Activated CD8-positive, alpha-beta memory T cell treated with anti-CD3 and anti-CD28 coated beads, Interleukin-2, amount 50 U/mL, for 4 hours (primary cell): Measurements from ENCODE around the gene RANBP17.
"Not testable (repeated sequence)": the region's sequence is repeated elsewhere in the genome, so short reads cannot be mapped to it uniquely, and the experiment has no call there.

Source experiments
- DNase-seq: peaks from one replicate; pipeline ENCODE4 v3.0.0-alpha.2; 2020

The RANBP17 gene

DNA sequence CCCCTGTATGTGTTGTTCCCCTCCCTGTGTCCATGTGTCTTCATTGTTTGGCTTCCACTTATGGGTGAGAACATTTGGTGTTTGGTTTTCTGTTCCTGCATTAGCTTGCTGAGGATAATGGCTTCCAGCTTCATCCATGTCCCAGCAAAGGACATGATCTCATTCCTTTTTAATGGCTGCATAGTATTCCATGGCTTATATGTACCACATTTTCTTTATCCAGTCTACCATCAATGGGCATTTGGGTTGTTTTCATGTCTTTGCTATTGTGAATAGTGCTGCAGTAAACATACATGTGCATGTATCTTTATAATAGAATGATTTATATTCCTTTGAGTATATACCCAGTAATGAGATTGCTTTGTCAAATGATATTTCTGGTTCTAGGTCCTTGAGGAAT, 8.6 kb downstream of the RANBP17 start:
- not testable (repeated sequence) for DNase-seq

DNA sequence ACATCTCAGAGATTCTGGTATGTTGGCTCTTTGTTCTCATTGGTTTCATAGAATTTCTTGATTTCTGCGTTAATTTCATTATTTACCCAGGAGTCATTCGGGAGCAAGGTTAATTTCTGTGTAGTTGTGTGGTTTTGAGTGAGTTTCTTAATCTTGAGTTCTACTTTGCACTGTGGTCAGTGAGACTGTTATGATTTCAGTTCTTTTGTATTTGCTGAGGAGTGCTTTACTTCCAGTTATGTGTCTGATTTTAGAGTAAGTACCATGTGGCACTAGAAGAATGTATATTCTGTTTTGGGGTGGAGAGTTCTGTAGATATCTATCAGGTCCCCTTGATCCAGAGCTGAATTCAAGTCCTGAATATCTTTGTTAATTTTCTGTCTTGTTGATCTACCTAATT, 12.2 kb downstream of the RANBP17 start:
- no peak for DNase-seq

DNA sequence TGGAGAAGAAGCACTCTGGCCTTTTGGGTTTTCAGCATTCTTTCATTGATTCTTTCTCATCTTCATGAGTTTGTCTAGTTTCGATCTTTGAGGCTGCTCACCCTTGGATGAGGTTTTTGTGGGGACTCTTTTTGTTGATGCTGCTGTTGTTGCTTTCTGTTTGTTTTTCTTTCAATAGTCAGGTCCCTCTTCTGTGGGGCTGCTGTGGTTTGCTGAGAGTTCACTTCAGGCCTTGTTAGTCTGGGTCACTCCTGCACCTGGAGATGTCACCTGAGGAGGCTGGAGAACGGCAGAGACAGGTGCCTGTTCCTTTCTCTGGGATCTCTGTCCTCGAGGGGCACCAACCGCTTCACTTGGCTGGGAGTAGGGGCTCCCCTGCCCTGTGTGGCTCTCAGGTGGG, 14.0 kb downstream of the RANBP17 start:
- DNase-seq: no peak

DNA sequence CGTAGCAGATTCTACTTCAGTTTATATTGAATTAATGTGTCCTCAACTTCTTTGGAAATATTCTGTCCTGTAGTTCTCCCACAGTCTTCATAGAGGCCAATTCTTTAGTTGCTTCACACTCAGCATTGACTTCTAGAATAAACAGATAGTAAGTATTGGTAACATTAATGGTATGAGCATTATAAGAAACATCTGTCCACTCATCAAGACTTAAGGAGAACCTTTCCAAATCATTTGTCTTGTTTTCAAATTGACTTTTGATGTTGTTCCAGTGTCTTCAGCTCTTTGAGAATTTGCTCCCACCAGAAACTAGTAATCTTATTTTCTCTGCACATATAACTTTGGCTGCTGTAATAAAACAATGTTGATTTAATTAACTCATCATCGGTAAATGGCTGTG, 18.3 kb downstream of the RANBP17 start:
- no peak for DNase-seq

DNA sequence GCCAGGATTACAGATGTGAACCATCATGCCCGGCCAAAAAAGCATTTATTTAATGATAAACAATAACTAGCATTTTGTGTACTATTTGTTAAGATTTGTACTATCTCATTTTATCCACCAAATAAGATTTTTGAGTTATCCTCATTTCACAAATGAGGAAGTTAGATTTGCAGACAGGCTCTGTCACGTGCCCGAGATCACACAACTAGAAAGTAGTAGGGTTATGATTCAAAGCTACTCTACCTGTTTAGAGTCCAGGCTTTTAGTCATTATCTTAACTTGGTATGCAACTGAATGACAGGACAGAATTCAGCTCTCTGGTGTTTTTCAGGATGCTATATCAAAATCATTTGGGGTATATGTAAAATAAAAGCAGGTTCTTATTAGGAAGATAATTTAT, 20.5 kb downstream of the RANBP17 start:
- no peak for DNase-seq

DNA sequence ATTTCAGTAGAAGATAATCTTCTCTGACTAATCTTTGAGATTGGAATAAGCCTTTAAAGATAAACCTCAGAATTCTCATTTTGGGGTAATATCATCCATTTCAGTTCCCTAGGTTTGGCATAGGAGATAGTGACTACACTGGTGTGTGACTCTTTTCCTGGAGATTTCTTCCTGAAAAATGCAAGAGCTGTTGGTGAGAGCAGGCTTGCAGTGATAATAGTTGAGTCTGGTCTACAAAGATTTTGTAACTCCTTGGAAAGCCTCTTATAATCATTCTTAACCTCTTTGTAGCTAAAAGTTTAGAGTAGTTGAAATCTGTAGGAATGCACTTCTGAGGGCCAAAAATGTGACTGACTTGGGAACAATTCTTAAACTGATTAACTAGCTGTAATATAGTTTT, 23.4 kb downstream of the RANBP17 start:
- DNase-seq: no peak

DNA sequence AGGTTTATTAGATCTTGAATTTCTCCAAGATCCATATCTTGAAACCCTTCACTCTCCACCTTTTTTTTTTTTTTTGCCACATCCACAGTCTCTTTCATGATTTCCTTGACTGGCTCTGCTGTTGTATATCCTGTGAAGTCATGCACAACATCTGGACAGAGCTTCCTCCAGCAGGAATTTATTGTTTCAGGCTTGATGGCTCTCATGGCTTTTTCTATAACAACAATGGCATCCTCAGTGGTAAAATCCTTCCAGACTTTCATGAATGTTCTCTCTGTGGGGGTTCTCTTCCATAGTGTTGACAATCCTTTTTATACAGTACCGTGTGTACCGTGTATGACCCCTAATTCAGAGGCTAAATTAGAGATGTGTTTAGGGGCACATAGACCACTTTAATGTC, 24.0 kb downstream of the RANBP17 start:
- no peak for DNase-seq

DNA sequence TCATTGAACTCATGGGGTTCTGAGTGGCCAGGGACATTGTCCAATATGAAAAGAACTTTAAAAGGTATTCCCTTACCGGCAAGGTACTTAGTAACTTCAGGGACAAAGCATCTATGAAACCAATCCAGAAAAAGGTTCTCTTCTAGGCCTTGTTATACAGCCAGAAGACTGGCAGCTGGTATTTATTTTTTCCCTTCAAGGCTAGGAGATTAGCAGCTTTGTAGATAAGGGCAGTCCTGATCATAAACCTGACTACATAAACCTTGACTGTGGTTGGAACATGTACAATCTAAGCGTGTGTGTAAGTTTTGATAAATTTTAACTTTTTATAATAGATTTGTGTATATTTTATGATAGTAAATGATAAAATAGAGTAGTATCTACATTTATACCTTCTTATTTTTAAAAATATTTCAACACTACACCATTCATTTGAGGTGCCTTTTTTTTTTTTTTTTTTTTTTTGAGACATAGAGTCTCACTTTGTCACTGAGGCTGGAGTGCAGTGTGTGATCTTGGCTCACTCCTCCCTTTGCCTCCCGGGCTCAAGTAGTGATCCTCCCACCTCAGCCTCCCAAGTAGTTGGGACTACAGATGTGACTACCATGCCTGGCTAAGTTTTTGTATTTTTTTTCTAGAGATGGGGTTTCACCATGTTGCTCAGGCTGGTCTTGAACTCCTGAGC, 24.5 kb downstream of the RANBP17 start:
- no peak for DNase-seq

DNA sequence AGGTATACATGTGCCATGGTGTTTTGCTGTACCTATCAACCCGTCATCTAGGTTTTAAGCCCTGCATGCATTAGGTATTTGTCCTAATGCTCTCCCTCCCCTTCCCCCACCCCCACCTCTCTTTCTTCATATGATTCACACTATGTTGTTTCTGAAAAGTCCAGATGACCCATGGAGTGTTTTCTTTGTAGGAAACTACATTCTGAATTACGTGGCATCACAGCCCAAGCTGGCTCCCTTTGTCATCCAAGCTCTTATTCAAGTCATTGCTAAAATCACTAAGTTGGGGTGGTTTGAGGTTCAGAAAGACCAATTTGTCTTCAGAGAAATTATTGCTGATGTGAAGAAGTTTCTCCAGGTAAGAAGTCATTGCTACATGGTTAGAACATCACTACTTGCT, 30.4 kb downstream of the RANBP17 start:
- no peak for DNase-seq

DNA sequence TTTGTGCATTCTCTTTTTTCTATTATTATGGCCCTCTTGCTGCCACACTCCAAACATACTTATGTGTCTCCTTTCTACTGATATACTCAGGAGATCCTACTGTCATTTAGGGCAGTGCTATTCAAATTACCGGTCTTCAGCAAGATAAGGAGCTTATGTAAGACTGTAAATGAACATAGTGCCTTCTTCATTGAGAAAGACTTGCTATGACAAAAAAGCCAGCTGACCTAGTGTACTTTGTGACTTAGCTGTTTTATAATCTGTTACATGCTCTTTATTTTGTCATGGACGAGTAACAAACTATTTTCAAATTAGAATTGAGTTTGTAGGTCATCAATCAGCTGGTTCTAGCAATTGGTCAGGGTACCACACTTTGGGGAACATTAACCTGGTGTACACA, 32.8 kb downstream of the RANBP17 start:
- DNase-seq: no peak

DNA sequence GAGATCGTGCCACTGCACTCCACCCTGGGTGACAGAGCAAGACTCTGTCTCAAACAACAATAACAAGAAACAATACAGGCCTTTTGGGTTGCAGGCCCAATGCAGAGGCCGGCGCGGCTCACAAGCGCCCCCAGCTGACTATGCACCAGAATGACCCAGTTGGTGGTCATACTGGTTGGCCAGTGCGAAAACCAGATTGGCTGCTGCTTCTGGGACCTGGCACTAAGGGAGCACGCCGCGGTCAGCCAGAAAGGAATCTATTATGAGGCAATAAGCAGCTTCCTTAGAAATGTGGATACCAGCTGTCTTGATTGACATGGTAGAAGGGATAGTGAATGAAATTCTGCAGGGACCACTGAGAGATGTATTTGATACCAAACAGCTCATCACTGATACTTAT, 35.0 kb downstream of the RANBP17 start:
- DNase-seq: no peak

DNA sequence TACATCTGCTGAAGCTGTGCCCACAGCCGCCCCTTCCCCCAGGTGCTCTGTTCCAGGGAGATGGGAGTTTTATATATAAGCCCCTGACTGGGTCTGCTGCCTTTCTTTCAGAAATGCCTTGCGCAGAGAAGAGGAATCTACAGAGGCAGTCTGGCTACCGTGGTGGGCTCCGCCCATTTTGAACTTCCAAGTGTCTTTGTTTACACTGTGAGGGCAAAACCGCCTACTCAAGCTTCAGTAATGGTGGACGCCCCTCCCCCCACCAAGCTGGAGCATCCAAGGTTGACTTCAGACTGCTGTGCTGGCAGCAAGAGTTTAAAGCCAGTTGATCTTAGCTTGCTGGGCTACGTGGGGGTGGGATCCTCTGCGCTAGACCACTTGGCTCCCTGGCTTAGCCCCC, 41.3 kb downstream of the RANBP17 start:
- DNase-seq: no peak

DNA sequence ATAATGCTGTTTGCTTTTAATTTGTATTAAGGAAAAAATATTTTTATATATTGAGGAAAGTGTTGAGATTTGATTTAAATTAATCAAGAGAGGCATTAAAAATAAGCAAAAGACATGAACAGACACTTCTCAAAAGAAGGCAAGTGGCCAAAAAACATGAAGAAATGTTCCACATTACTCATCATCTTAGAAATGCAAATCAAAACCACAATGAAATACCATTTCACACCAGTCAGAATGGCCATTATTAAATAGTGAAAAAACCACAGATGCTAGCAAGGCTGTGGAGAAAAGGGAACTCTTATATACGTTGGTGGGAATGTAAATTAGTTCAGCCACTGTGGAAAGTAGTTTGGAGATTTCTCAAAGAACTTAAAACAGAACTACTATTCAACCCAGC, 45.9 kb downstream of the RANBP17 start:
- no peak for DNase-seq

DNA sequence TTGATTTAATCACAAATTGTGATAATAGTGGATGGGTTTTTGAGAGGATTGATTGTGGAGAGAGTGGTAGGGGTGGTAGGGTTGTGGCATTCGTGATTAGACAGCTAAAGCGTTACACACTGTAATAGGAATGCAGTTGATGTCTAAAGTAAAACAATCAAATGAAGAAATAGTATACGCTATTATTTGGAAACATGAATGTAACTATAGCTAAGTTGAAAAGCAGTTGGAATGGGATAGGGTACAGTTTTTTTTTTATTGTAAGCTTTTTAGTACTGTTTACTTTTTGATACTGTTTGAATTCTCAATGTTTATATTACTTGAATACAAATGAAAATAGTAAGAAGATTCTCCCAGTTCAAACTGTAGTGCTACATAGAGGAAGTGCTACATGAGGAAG, 51.8 kb downstream of the RANBP17 start:
- DNase-seq: no peak

DNA sequence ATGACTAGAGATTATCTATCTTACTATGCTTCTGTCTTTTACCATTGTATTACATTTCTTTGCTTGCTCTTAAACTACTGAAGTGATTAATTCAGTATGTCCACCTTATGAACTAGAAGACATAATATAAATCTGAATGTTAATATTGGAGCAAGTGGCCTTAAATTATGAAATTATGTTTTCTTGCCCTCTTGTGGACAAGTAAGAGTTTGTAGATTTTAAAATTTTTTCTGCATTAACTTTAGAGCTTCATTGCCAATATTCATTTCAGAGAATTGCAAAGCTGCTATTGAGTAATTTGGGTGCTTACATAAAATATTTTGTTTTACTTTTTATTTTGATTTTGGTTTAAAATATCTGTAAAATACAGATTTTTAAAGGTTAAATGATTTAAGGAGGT, 55.3 kb downstream of the RANBP17 start:
- DNase-seq: no peak

DNA sequence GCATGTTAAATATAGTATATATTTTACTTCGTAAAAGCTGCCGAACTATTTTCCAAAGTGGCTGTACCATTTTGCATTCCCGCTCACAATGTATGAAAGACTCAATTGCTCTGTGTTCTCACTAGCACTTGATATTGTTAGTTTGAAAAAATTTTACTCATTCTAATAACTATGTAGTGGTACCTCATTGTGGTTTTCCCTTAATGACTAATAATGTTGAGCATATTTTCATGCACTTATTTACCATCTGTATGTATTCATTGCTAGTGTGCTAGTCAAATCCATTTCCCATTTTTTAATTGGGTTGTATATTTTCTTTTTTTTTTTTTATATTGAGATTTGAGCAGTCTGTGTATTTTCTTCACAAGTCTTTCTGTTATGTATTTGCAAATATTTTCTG, 58.4 kb downstream of the RANBP17 start:
- no peak for DNase-seq

DNA sequence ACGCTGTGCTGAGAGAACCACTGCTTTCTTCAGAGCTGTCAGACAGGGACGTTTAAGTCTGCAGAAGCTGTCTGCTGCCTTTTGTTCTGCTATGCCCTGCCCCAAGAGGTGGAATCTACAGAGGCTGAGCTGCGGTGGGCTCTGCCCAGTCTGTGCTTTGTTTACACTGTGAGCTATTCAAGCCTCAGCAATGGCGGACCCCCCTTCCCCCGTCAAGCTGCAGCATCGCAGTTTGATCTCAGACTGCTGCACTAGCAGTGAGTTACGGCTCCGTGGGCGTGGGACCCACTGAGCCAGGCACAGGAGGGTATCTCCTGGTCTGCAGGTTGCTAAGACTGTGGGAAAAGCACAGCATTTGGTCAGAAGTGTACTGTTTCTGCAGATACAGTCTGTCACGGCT, 60.5 kb downstream of the RANBP17 start:
- DNase-seq: not testable (repeated sequence)

DNA sequence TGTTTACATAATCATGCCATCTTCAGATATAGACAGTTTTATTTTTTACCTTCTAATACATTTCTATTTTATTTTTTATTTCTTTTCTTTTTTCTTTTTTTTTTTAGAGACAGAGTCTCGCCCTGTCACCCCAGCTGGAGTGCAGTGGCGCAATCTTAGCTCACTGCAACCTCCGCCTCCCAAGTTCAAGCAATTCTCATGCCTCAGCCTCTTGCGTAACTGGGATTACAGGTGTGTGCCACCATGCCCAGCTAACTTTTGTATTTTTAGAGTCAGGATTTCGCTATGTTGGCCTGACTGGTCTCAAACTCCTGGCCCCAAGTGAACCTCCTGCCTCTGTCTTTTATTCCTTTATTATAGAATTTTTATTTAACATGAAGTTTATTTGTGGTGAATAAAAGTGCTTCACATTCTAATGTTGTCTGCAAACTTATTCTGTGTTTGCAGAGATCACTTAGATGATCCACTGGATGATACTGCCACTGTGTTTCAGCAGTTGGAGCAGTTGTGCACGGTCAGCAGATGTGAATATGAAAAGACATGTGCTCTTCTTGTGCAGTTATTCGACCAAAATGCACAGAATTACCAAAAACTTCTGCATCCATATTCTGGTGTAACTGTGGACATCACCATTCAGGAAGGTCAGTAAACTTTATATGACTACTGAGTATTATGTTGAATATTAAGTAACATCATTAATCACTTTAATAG, 62.2 kb downstream of the RANBP17 start:
- no peak for DNase-seq

DNA sequence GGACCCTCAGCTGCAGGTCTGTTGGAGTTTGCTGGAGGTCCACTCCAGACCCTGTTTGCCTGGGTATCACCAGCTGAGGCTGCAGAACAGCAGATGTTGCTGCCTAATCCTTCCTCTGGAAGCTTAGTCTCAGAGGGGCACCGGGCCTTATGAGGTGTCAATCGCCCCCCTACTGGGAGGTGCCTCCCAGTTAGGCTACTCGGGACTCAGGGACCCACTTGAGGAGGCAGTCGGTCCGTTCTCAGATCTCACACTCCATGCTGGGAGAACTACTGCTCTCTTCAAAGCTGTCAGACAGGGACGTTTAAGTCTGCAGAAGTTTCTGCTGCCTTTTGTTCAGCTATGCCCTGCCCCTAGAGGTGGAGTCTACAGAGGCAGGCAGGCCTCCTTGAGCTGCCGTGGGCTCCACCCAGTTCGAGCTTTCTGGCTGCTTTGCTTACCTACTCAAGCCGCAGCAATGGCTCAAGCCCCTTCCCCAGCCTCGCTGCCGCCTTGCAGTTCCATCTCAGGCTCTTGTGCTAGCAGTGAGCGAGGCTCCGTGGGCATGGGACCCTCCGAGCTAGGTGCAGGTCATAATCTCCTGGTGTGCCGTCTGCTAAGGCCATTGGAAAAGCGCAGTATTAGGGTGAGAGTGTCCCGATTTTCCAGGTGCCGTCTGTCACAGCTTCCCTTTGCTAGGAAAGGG, 73.9 kb downstream of the RANBP17 start:
- not testable (repeated sequence) for DNase-seq

DNA sequence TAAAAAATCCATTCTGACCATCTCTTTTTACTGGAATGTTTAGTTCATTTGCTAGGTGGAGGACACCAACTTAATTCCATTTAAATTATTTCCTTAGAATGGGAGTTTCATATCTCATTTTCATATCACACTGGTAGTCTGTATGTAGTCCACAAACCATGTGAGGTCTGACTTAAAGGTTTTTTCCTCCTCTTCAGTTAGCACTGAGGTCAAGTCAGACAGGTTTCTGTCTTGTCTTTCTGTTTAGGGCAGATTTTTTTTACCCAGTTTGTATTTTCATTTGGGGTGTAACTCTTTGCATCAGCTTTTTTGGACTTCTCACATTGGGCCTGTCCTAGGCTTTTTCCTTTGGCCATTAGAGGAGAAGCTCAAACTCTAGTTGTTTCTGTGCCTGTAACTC, 75.3 kb downstream of the RANBP17 start:
- no peak for DNase-seq

DNA sequence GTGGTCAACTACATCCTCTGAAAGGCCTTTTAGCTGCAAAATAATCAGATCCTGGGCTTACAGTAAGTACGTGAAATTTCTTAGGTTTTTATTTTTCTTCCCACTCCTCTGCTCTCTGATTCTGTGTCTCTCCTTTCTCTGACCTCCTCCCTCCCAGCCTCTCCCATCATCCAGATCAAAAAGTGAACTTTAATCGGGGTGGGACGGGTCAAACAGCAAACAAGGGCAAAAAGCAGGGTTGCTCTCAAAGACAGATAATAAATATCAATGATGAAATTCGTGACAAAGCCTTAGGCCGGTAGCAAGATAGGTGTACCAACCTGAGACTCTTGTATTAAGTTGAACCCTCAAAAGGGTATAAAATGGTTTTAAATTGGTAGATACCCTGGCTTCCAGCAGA, 76.1 kb downstream of the RANBP17 start:
- DNase-seq: no peak

DNA sequence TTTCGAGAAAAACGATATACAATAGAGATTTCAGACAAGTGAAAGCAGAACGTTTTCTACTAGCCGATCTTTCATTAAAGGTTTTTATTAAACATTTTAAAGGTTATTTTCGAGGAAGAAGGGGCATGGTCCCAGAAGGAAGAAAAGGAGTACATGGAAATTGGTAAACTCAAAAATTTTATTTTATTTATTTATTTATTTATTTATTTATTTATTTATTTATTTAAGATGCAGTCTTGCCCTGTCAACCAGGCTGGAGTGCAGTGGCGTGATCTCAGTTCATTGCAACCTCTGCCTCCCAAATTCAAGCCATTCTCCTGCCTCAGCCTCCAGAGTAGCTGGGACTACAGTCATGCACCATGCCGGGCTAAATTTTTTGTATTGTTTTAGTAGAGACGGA, 77.4 kb downstream of the RANBP17 start:
- no peak for DNase-seq

DNA sequence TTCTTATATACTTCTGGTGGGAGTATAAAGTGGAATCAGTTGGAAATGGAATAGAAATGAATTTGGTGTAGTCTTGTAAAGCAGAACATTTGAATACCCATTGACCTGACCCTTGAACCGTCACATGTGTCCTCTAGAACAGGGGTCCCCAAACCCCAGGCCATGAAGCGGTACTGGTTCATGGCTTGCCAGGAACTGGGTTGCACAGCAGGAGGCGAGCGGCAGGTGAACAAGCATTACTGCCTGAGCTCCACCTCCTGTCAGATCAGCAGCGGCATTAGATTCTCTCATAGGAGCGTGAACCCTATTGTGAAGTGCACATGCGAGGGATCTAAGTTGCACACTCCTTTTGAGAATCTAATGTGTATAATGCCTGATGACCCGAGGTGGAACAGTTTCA, 80.0 kb downstream of the RANBP17 start:
- no peak for DNase-seq

DNA sequence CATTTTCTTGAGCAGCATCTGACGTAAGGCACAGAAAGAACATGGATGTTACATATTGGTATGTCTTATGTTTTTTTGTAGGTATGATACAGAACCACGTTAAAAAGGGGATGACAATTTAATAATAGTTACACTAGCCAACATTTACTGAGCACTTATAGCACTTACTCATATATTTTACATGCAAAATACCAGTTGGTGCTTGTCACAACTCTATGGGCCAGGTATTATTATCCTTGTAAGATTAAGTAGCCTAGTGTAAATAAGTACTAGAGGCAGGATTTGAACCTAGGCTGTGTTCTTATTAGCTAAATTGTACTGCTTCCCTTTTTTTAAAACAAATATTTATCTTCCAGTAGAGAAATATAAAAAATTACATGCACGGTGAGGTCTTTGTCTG, 83.5 kb downstream of the RANBP17 start:
- no peak for DNase-seq
